ES-I3 (cell line): Measurements from ENCODE around the gene CIDEB.

ENCODE experiments used
- H3K36me3 ChIP-seq: 2 replicates; pipeline ENCODE4 v1.6.1; 2013; ENCODE audit warnings: mild to moderate bottlenecking, low read length, control low read depth, moderate library complexity; ENCODE audit not compliant: insufficient read depth
- H3K4me1 ChIP-seq: 2 replicates; pipeline ENCODE4 v1.6.1; 2013; ENCODE audit warnings: mild to moderate bottlenecking, control low read depth, low read length; ENCODE audit not compliant: insufficient read depth
- H3K9ac ChIP-seq: 2 replicates; pipeline ENCODE4 v1.6.1; 2013; ENCODE audit warnings: low read depth, mild to moderate bottlenecking, low read length, moderate library complexity
- H3K9me3 ChIP-seq: 2 replicates; pipeline ENCODE4 v1.6.1; 2013; ENCODE audit warnings: mild to moderate bottlenecking, low read length, moderate library complexity; ENCODE audit not compliant: control insufficient read depth, insufficient read depth

CIDEB gene

GRCh38 chr14:24325963-24326362, 18.2 kb upstream of the CIDEB start:
- Histone ChIP-seq H3K9ac (no peak overlapping the region), H3K4me1 (peaks cover 4% of the 10 kb centered on the region; the same call in 1 of the 2 replicates)

DNA sequence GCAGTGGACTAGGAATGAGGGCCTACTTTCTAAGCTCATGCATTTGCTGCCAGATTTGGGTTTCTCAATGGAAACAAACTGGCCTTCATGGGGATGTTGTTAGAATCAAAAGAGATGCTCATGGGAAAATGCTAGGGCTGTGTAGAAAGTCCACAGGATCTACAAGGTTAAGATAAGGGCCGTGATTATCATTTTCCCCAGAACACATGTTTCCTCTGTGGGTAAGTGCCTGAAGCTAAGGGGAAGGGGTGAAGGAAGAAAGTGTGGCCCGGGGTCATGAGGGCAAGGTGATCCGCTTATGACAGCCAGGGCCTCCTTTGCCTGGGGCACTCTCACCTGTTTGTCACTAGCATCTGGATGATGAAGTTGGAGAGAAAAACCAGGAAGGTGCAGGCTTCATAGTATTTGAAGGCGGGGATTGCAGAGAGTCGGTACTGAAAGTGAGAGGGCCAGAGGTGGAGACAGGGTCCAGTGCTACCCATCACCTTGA, 17.3 kb upstream of the CIDEB start:
- peaks cover 4% of the 10 kb centered on the region; the same call in 1 of the 2 replicates for H3K4me1 ChIP-seq
- no peak overlapping the region for H3K9ac ChIP-seq
- no peaks in the 10 kb centered on the region for H3K36me3 ChIP-seq
- H3K9me3 ChIP-seq = no peaks in the 10 kb centered on the region

More at GRCh38 chr14:24325963-24326362, 18.2 kb upstream of the CIDEB start:
- no peaks in the 10 kb centered on the region for H3K36me3 ChIP-seq
- no peaks in the 10 kb centered on the region for H3K9me3 ChIP-seq

- no peaks in the 10 kb centered on the region for H3K9me3 ChIP-seq
- H3K9ac ChIP-seq = no peak overlapping the region
- H3K36me3 ChIP-seq = no peaks in the 10 kb centered on the region
- peaks cover 4% of the 10 kb centered on the region; the same call in 1 of the 2 replicates for H3K4me1 ChIP-seq
Measured at GRCh38 chr14:24324024-24324423, 16.2 kb upstream of the CIDEB start.

GRCh38 chr14:24323341-24323740, 15.6 kb upstream of the CIDEB start:
- Histone ChIP-seq H3K4me1 (peaks cover 4% of the 10 kb centered on the region; the same call in 1 of the 2 replicates), H3K9me3 (no peaks in the 10 kb centered on the region), H3K9ac (no peak overlapping the region), H3K36me3 (no peaks in the 10 kb centered on the region)

- Histone ChIP-seq H3K4me1 (peaks cover 4% of the 10 kb centered on the region; the same call in 1 of the 2 replicates), H3K9me3 (no peaks in the 10 kb centered on the region), H3K9ac (no peak overlapping the region), H3K36me3 (no peaks in the 10 kb centered on the region)
Measured at GRCh38 chr14:24322672-24323071, 14.9 kb upstream of the CIDEB start.

DNA sequence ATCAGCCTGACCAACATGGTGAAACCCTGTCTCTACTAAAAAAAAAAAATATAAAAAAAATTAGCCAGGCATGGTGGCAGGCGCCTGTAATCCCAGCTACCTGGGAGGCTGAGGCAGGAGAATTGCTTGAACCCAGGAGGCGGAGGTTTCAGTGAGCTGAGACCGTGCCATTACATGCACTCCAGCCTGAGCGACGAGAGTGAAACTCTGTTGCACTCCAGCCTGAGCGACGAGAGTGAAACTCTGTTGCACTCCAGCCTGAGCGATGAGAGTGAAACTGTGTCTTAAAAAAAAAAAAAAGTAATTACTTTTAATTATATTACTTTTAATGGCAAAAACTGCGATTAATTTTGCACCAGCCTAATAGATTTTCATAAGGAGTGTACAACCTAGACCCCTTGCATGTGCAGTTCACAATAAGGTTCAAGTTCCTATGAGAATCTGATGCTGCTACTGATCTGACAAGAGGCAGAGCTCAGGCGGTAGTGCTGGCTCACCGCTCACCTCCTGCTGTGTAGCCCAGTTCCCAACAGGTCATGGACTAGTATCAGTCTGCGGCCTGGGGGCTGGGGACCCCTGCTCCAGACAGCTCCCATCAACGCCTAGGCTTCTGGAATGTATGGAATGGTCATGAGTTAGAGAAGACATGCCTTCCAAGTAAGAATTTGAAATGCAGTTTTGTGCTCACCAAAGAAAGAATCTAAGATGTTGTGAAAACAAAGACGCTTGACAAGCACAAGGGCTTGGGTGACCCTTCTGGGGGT, 13.6 kb upstream of the CIDEB start:
- Histone ChIP-seq H3K9ac (no peak overlapping the region), H3K4me1 (no peaks in the 10 kb centered on the region; the same call in 1 of the 2 replicates), H3K9me3 (no peaks in the 10 kb centered on the region), H3K36me3 (no peaks in the 10 kb centered on the region)

- H3K4me1 ChIP-seq = no peaks in the 10 kb centered on the region; the same call in 1 of the 2 replicates
- no peaks in the 10 kb centered on the region for H3K36me3 ChIP-seq
- H3K9me3 ChIP-seq = no peaks in the 10 kb centered on the region
- no peak overlapping the region for H3K9ac ChIP-seq
Measured at GRCh38 chr14:24317141-24317928, 9.6 kb upstream of the CIDEB start.

DNA sequence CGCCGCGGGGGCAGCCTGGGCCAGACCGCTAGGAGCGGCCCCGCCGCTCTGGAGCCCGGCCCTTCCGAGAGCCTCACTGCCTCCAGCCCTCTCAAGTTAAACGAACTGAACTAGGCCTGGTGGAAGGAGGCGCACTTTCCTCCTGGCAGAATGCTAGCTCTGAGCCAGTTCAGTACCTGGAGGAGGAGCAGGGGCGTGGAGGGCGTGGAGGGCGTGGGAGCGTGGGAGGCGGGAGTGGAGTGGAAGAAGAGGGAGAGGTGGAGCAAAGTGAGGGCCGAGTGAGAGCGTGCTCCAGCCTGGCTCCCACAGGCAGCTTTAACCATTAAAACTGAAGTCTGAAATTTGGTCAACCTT, 8.8 kb upstream of the CIDEB start:
- Histone ChIP-seq H3K9me3 (no peaks in the 10 kb centered on the region), H3K36me3 (no peaks in the 10 kb centered on the region; the same call in 1 of the 2 replicates), H3K9ac (no peak overlapping the region), H3K4me1 (no peaks in the 10 kb centered on the region; the same call in 1 of the 2 replicates)

DNA sequence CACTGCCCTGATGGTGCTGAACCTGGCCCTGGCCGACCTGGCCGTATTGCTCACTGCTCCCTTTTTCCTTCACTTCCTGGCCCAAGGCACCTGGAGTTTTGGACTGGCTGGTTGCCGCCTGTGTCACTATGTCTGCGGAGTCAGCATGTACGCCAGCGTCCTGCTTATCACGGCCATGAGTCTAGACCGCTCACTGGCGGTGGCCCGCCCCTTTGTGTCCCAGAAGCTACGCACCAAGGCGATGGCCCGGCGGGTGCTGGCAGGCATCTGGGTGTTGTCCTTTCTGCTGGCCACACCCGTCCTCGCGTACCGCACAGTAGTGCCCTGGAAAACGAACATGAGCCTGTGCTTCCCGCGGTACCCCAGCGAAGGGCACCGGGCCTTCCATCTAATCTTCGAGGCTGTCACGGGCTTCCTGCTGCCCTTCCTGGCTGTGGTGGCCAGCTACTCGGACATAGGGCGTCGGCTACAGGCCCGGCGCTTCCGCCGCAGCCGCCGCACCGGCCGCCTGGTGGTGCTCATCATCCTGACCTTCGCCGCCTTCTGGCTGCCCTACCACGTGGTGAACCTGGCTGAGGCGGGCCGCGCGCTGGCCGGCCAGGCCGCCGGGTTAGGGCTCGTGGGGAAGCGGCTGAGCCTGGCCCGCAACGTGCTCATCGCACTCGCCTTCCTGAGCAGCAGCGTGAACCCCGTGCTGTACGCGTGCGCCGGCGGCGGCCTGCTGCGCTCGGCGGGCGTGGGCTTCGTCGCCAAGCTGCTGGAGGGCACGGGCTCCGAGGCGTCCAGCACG, 8.2 kb upstream of the CIDEB start:
- Histone ChIP-seq H3K9me3 (no peaks in the 10 kb centered on the region), H3K9ac (no peak overlapping the region), H3K36me3 (no peaks in the 10 kb centered on the region; the same call in 1 of the 2 replicates), H3K4me1 (no peaks in the 10 kb centered on the region)

DNA sequence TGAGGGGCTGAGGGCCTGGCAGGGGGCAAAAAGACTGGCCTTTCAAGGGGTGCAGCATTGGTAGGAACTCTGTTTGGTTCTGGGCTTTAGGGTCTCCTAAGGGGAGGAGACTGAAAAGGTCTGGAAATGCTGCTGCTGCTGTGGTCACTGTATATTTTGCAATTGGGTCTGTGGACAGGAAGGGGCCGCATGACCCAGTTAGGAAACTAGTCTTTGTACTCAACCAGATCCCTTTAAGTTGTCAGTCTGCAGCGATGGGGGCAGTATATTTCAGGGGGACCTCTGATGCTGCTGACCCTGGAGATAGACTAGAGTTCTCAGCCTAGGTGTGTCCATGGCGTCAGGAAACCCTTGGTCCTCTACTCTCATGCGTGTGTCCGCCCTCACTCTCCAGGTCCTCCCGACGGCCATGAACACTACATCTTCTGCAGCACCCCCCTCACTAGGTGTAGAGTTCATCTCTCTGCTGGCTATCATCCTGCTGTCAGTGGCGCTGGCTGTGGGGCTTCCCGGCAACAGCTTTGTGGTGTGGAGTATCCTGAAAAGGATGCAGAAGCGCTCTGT, 7.5 kb upstream of the CIDEB start:
- H3K9me3 ChIP-seq = no peaks in the 10 kb centered on the region
- no peaks in the 10 kb centered on the region; the same call in 1 of the 2 replicates for H3K36me3 ChIP-seq
- H3K4me1 ChIP-seq = no peaks in the 10 kb centered on the region
- no peak overlapping the region for H3K9ac ChIP-seq

DNA sequence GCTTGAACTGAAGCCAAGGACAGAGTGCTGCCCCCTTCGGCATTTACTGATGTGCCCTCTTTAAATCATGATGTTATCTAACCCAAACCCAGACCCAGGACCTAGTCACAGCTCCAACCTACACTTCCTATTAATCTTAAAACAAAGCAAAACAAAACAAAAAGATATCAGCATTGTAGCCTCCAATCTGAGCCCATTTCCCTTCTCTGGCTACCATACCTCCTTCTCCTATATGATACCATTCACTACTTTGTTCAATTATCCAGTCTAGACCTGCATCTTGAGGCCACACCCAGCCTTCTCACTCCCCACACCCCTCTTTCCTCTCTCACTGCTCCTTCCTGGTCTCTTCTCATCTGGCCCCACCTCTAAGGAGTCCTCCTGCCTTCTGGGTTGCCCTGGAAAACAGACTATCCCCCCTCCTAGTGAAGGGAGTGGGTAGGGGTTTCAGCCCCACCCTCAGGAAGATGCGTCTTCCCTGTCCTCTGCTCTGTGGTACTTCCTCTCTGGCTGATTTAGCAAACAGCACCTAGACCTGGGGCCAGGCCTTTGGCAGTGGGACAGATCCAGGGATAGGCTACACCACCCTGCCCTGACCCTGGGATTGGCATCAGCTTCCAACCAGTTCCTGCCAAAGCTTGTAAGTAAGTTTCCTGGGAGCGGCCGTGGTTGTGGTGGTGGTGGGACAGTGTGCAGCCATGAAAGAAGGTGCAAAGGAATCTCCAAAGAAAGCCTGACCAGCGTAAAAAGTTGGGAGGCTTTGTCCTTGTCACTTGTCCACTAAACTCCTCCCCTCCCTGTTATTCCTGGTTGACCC, 6.8 kb upstream of the CIDEB start:
- no peaks in the 10 kb centered on the region for H3K4me1 ChIP-seq
- H3K9me3 ChIP-seq = no peaks in the 10 kb centered on the region
- H3K9ac ChIP-seq = no peak overlapping the region
- no peaks in the 10 kb centered on the region; the same call in 1 of the 2 replicates for H3K36me3 ChIP-seq

DNA sequence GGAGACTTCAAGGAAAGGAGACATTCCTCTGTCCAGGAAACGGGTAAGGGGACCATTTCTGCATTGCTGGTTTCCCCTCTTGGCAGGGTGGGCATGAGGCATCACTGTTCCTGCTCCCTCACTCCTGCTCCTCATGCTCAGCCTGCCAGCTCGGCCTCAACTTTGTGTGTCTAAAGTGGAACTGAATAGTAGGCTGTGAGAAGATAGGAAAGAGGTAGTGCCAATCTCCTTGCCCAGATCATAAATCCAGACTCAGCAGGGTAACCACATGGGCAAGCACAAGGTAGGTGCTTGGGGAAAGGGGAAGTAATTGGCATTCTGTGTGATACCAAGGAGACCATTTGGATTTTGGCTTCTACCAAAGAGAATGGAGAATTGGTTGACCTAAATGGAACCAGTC, 6.1 kb upstream of the CIDEB start:
- H3K36me3 ChIP-seq = no peaks in the 10 kb centered on the region; the same call in none of the 2 replicates
- no peaks in the 10 kb centered on the region for H3K9me3 ChIP-seq
- H3K9ac ChIP-seq = no peak overlapping the region
- H3K4me1 ChIP-seq = no peaks in the 10 kb centered on the region
